Endothelial cell of umbilical vein (primary cell): ENCODE measurements around the gene PARD6G. TPM values are rescaled to one million over a fixed set of nuclear protein-coding genes. Genes with fewer than 3 reads are reported as not detected.
A peak's percentile ranks its signal among the peaks of the same experiment; 100 is the strongest.

Experiments used
- BruUV-seq: library from RNA; stranded (reverse); fragments of 400-500 nt; replicated peaks from 2 replicates; lab custom pipeline; 2021; lab: Mats Ljungman, UMichigan
- CTCF ChIA-PET: fragments of 300-600, 350-600 bp; sonication (Branson Sonifier 250); formaldehyde crosslinking; loops from one replicate; lab custom pipeline; 2021; ENCODE audit warnings: antibody characterized with exemption, inconsistent platforms; lab: Charles Lee
- POLR2A ChIA-PET: fragments of 300-600, 350-600 bp; sonication (Branson Sonifier 250); formaldehyde crosslinking; loops from one replicate; lab custom pipeline; 2021; ENCODE audit warnings: antibody characterized with exemption, inconsistent platforms; lab: Charles Lee
- DNase-seq: peaks from one replicate; pipeline ENCODE4 v3.0.0-alpha.2; 2011; ENCODE audit warnings: low read depth, low spot score
- FAIRE-seq: peaks from 2 replicates; lab custom pipeline; 2011; peaks lifted over from hg19 to GRCh38; lab: Jason Lieb, UNC
- H2AFZ ChIP-seq: 2 replicates; pipeline ENCODE4 v1.6.0; 2012; ENCODE audit warnings: low read depth, low read length, control low read depth, inconsistent platforms
- H3K27ac ChIP-seq: 2 replicates; pipeline ENCODE4 v1.5.1; 2011; ENCODE audit warnings: low read depth, mild to moderate bottlenecking, control low read depth, low read length, moderate library complexity; ENCODE audit not compliant: insufficient read depth
- H3K27me3 ChIP-seq, 2 experiments: 2 replicates each; pipeline versions ENCODE4 v1.6.0 to v1.6.1; 2011; ENCODE audit warnings: low read length in 2 of 2, mixed read lengths in 1 of 2; ENCODE audit not compliant: control insufficient read depth in 2 of 2, insufficient read depth in 2 of 2
- H3K36me3 ChIP-seq, 2 experiments: 2 replicates in 1 of 2; 3 replicates in 1 of 2; pipeline ENCODE4 v1.5.1; 2011; ENCODE audit warnings: low read length in 2 of 2, mild to moderate bottlenecking in 1 of 2, moderate library complexity in 1 of 2; ENCODE audit not compliant: control insufficient read depth in 2 of 2, insufficient read depth in 2 of 2; ENCODE audit errors: extremely low read depth in 1 of 2
- H3K4me1 ChIP-seq: 3 replicates; pipeline ENCODE4 v1.5.1; 2011; ENCODE audit warnings: mild to moderate bottlenecking, low read length; ENCODE audit not compliant: control insufficient read depth, insufficient read depth; ENCODE audit errors: extremely low read depth
- H3K4me2 ChIP-seq: 2 replicates; pipeline ENCODE4 v1.6.1; 2011; ENCODE audit warnings: low read length, control low read depth, mixed read lengths; ENCODE audit not compliant: insufficient read depth
- H3K4me3 ChIP-seq, 3 experiments: fragments of 200-600 bp in 1 of 3; sonication (generic), shearing (Covaris generic) in 1 of 3; replicated peaks in 1 of 3; 2 replicates each; pipeline ENCODE4 v1.5.1; 2011 to 2016; ENCODE audit warnings: control low read depth in 3 of 3, low read length in 3 of 3, mild to moderate bottlenecking in 2 of 3, inconsistent platforms in 1 of 3, low read depth in 1 of 3, moderate library complexity in 1 of 3; ENCODE audit not compliant: insufficient read depth in 1 of 3
- H3K79me2 ChIP-seq: 2 replicates; pipeline ENCODE4 v1.6.0; 2012; ENCODE audit warnings: low read length, inconsistent platforms; ENCODE audit not compliant: control insufficient read depth, insufficient read depth
- H3K9ac ChIP-seq: replicated peaks from 2 replicates; pipeline ENCODE3; 2011; ENCODE audit warnings: low read length, control low read depth; ENCODE audit not compliant: insufficient read depth; ENCODE audit errors: extremely low read depth
- H3K9me1 ChIP-seq: replicated peaks from 3 replicates; pipeline ENCODE4 v1.6.0; 2011; ENCODE audit warnings: mild to moderate bottlenecking, low read length; ENCODE audit not compliant: control insufficient read depth, insufficient read depth; ENCODE audit errors: extremely low read depth
- H3K9me3 ChIP-seq: replicated peaks from 2 replicates; pipeline ENCODE4 v1.5.1; 2012; ENCODE audit warnings: low read length, inconsistent platforms; ENCODE audit not compliant: control insufficient read depth, insufficient read depth
- H4K20me1 ChIP-seq: replicated peaks from 2 replicates; pipeline ENCODE3; 2011; ENCODE audit warnings: mild to moderate bottlenecking, low read length; ENCODE audit not compliant: control insufficient read depth, insufficient read depth; ENCODE audit errors: extremely low read depth
- EZH2 ChIP-seq: IDR thresholded peaks from 2 replicates; pipeline ENCODE4 v1.6.1; 2012; ENCODE audit warnings: borderline replicate concordance, low read depth, mild to moderate bottlenecking, moderate library complexity, low read length, inconsistent platforms; ENCODE audit not compliant: severe bottlenecking
- FOS ChIP-seq: IDR thresholded peaks from 2 replicates; pipeline ENCODE4 v1.6.1; 2011; ENCODE audit warnings: mild to moderate bottlenecking, low read length, moderate library complexity, borderline replicate concordance; ENCODE audit not compliant: insufficient read depth
- JUN ChIP-seq: IDR thresholded peaks from 2 replicates; pipeline ENCODE4 v1.6.1; 2011; ENCODE audit warnings: borderline replicate concordance, low read depth; ENCODE audit not compliant: insufficient read length, insufficient read depth
- MYC ChIP-seq: IDR thresholded peaks from one replicate; pipeline ENCODE4 v1.6.1; 2011; ENCODE audit warnings: mild to moderate bottlenecking, low read depth, low read length
- POLR2A ChIP-seq: IDR thresholded peaks from 2 replicates; pipeline ENCODE4 v1.6.1; 2012; ENCODE audit warnings: low read depth, mild to moderate bottlenecking, control low read depth, low read length
- POLR2AphosphoS5 ChIP-seq: IDR thresholded peaks from 2 replicates; pipeline ENCODE4 v1.6.1; 2012; ENCODE audit warnings: low read depth, mild to moderate bottlenecking, control low read depth, low read length, moderate library complexity; ENCODE audit not compliant: insufficient read depth
- dilution Hi-C: fragments of 300-500 bp; cut with MboI; formaldehyde crosslinking; loops from one replicate; pipeline ENCODE4 v1.15.0; 2019; ENCODE audit warnings: low sequenced_read_pairs; ENCODE audit not compliant: extremely low pct_ligation_motif_present
- intact Hi-C: fragments of 100-400 bp; cut with micrococcal nuclease; formaldehyde crosslinking; loops from one replicate; pipeline ENCODE4 v1.10.0; 2022
- polyA plus RNA-seq, 4 experiments: library from polyadenylated mRNA; depleted of rRNA in 3 of 4; stranded (reverse) in 3 of 4; unstranded in 1 of 4; fragments of >200 nt; gene quantifications; 2 replicates each; pipeline versions ENCODE4 v1.2.1 to v1.2.3, GENCODE V29; 2011 to 2012; ENCODE audit warnings: missing spikeins in 1 of 4
- total RNA-seq: library from RNA; stranded (reverse); gene quantifications from 2 replicates; pipeline ENCODE4 v1.2.3, GENCODE V29; 2021
- TF ChIP-seq, protein P1 (sequence below): IDR thresholded peaks from 2 replicates; pipeline ENCODE4 v1.6.1; 2011; ENCODE audit not compliant: insufficient read depth, insufficient read length

PARD6G gene
- total and polyA plus RNA-seq, 2 donors (not counting 3 experiments of a cell fraction or from before 2014, with no cell fraction given), result 1.2 to 1.8 TPM

GRCh38 chr18:80108739-80109675 lies 138.3 kb downstream of the PARD6G start, which contains the start of gene ADNP2:
Gene ADNP2, plus strand, starts transcription at chr18:80109262. Its CDS starts 8,281 bp downstream, at chr18:80117543.
- H3K9ac ChIP-seq, result peak within 1 kb of the TSS; percentile 37
- POLR2A ChIA-PET, result interaction anchor here (0.6 to 1.1 kb wide), 2 partner anchors 74 to 145 kb away, joined by 5 to 9 read pairs; partner anchors contain the start of genes HSBP1L1 and RBFA
- no peaks in the 10 kb centered on the region for H3K9me1 ChIP-seq
- H3K36me3 ChIP-seq, result no peaks in the 10 kb centered on the region
- H2AFZ ChIP-seq, result peak within 1 kb of the TSS; percentile 78
- CTCF ChIA-PET, result interaction anchor here (0.9 to 2.1 kb wide), 4 partner anchors 17 to 75 kb away, joined by 3 to 10 read pairs (median 5); partner anchors contain the start of gene RBFA
- TSS peak; percentile 28 for BruUV-seq
- TF ChIP-seq MYC (no peak), JUN (peak; percentile 96), POLR2AphosphoS5 (no peak), EZH2 (no peak), POLR2A (no peak), FOS (no peak)
- TF ChIP-seq, protein P1, sequence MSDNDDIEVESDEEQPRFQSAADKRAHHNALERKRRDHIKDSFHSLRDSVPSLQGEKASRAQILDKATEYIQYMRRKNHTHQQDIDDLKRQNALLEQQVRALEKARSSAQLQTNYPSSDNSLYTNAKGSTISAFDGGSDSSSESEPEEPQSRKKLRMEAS, result peak; percentile 99
- H3K4me1 ChIP-seq, result peaks cover 8% of the 10 kb centered on the region
- peak within 1 kb of the TSS; percentile 58 to 94 (median 86) for H3K4me3 ChIP-seq
- dilution Hi-C loops, result no loop called here
- H4K20me1 ChIP-seq, result no peaks in the 10 kb centered on the region
- H3K27ac ChIP-seq, result peak within 1 kb of the TSS; percentile 54
- intact Hi-C loops, result loop anchor here (1.0 to 2.0 kb wide), 3 partner anchors 75 to 430 kb away; partner anchors contain the start of genes CTDP1, RBFA and TXNL4A
- H3K4me2 ChIP-seq, result peak within 1 kb of the TSS; percentile 90
- FAIRE-seq, result peak; percentile 99
- no peaks in the 10 kb centered on the region for H3K9me3 ChIP-seq
- peaks cover 0 to 5% of the 10 kb centered on the region in 2 experiments for H3K27me3 ChIP-seq
- H3K79me2 ChIP-seq, result peaks cover 44% of the 10 kb centered on the region
- peak; percentile 97 for DNase-seq
